Brain pericyte (primary cell): ENCODE data around the gene RHO.

Experiments used
- DNase-seq: peaks from one replicate; pipeline ENCODE4 v3.0.0-alpha.2; 2012; ENCODE audit warnings: low read depth, low spot score

RHO gene

GRCh38 chr3:129559565-129560079 lies 31.2 kb downstream of the RHO start:
- no peak for DNase-seq

- no peak for DNase-seq
Measured at GRCh38 chr3:129560269-129560787, 31.9 kb downstream of the RHO start.

GRCh38 chr3:129560911-129561594 lies 32.6 kb downstream of the RHO start:
- no peak for DNase-seq

- no peak for DNase-seq
Measured at GRCh38 chr3:129561619-129562248, 33.3 kb downstream of the RHO start.

- DNase-seq, result no peak
Measured at GRCh38 chr3:129562803-129563202, 34.4 kb downstream of the RHO start.

- no peak for DNase-seq
Measured at GRCh38 chr3:129563332-129563731, 34.9 kb downstream of the RHO start.

- DNase-seq, result no peak
Measured at GRCh38 chr3:129563850-129564535, 35.6 kb downstream of the RHO start.

- DNase-seq, result no peak
Measured at GRCh38 chr3:129564981-129565644, 36.7 kb downstream of the RHO start.

- no peak for DNase-seq
Measured at GRCh38 chr3:129565902-129566301, 37.5 kb downstream of the RHO start.

- DNase-seq, result no peak
Measured at GRCh38 chr3:129567176-129567705, 38.8 kb downstream of the RHO start.

GRCh38 chr3:129567939-129568338 lies 39.5 kb downstream of the RHO start:
- DNase-seq, result no peak

- no peak for DNase-seq
Measured at GRCh38 chr3:129569856-129570255, 41.4 kb downstream of the RHO start.

GRCh38 chr3:129571605-129572547 lies 43.4 kb downstream of the RHO start:
- no peak for DNase-seq

GRCh38 chr3:129572603-129573002 lies 44.2 kb downstream of the RHO start:
- DNase-seq, result no peak

GRCh38 chr3:129573493-129573892 lies 45.1 kb downstream of the RHO start:
- no peak for DNase-seq

GRCh38 chr3:129574206-129574605 lies 45.8 kb downstream of the RHO start:
- no peak for DNase-seq

- no peak for DNase-seq
Measured at GRCh38 chr3:129575233-129575996, 47.0 kb downstream of the RHO start.

- no peak for DNase-seq
Measured at GRCh38 chr3:129575997-129576384, 47.6 kb downstream of the RHO start.

- DNase-seq, result no peak
Measured at GRCh38 chr3:129576514-129577352, 48.3 kb downstream of the RHO start.
